ENCODE data around the gene TBC1D5. TPM values are rescaled to one million over a fixed set of nuclear protein-coding genes. Genes with fewer than 3 reads are reported as not detected.

The TBC1D5 gene
- total and polyA plus RNA-seq, 7 donors, result 7.2 to 82.3 (median 43.7) TPM

DNA sequence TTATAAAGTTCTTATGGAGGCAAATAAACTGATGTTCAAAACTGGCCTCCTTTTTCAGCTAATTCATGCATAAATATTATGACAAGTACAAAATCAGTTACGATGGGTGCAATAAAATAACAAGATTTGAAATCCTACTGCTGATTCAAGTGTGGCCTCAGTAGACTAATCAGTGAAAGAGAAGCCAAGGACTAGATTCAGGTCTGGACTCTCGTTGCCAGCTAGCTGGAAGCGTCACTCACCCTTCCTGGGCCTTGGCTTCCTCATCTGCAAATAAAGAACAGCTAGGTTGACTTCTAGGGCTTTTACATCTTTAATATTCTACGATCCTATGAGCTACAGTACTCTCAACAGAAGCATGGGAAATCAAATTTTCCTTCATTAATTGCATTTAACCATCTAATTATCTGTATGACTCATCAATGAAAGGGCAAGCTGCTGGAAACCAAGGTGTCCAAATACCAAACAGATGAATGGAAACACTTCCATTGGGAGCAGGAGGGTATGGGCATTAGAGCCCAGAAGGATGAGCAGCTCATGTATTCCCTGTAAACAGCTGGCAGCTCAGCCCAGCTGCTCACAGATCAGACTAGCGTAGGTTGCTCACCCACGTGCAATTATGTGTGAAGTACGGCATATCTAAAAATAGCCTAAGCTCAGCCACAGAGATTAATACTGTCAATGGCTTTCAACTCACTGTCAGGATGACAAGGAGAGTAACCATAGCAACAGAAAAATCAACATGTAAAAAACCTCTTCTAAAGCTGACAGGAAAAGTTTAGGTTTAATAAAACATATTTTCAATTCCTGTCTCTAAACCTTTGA, 562.8 kb downstream of the TBC1D5 start:
- intact Hi-C loops (cut with DNase I), result no loop called here
- 76 to 86% methylated on average over 7 of the region's 7 CpGs for WGBS, 2 donors
- peaks cover 0 to 16% (median under 1%) of the 10 kb centered on the region in 4 donors for H3K36me3 ChIP-seq
- H3K4me1 ChIP-seq, result peaks cover 0 to 24% (median 17%) of the 10 kb centered on the region in 4 donors
- H3K27ac ChIP-seq, result no peak overlapping the region
- no peaks in the 10 kb centered on the region for H3K27me3 ChIP-seq
- no peaks in the 10 kb centered on the region for H3K9me3 ChIP-seq
- TF ChIP-seq EP300 (IDR thresholded peaks at IDR 0.05), result no peak
- no peak for TF ChIP-seq POLR2A (IDR thresholded peaks at IDR 0.05)
- no peak for TF ChIP-seq POLR2AphosphoS5 (IDR thresholded peaks at IDR 0.05)
- no peak for TF ChIP-seq CTCF (IDR thresholded peaks at IDR 0.05)
- DNase-seq, result no peak
- no peak overlapping the region for H3K4me3 ChIP-seq

- no peak overlapping the region for H3K4me3 ChIP-seq
- peaks cover 0 to 24% (median 17%) of the 10 kb centered on the region in 4 donors for H3K4me1 ChIP-seq
- no peaks in the 10 kb centered on the region for H3K27me3 ChIP-seq
- TF ChIP-seq POLR2A (IDR thresholded peaks at IDR 0.05) (no peak), POLR2AphosphoS5 (IDR thresholded peaks at IDR 0.05) (no peak), EP300 (IDR thresholded peaks at IDR 0.05) (no peak), CTCF (IDR thresholded peaks at IDR 0.05) (no peak)
- no peaks in the 10 kb centered on the region for H3K9me3 ChIP-seq
- intact Hi-C loops (cut with DNase I), result no loop called here
- H3K36me3 ChIP-seq, result no peaks in the 10 kb centered on the region
- no peak overlapping the region for H3K27ac ChIP-seq
- 75 to 89% methylated on average over 1 of the region's 1 CpG for WGBS, 2 donors
- DNase-seq, result no peak
These were observed 565.7 kb downstream of the TBC1D5 start for GRCh38 chr3:17176757-17177156.

DNA sequence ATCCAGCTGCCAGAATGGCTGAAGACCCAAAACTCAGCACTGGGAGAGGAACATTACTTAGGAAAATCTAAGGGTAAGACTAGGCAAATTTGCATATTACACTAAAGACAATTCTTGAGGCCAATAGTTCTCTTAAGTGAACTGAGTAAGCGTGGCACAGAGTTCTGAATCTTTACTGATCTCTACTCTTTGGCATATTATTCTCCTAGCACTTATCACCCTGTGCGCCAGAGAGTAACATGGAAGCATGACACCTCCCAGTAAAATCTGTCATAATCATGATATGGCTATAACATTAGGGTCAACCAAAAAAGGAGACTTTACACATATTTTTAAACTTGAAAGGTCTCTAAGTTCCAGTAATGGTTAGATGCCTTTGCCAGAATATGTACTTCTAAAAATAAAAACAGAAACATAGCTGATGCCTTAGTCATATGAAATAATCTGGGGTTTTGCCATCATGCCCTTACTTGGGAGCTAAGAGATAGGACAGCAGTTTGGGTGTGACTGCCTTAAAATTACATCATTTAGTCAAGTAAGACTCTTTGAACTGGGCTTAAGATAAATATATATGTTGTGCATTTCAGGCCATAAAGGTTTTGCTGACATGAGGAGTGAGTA, 567.1 kb downstream of the TBC1D5 start:
- Histone ChIP-seq H3K36me3 (no peaks in the 10 kb centered on the region), H3K9me3 (no peaks in the 10 kb centered on the region), H3K4me3 (no peak overlapping the region), H3K27ac (peak overlapping the region in 1 of 4 donors; percentile 55), H3K27me3 (no peaks in the 10 kb centered on the region), H3K4me1 (peaks cover 0 to 24% (median 17%) of the 10 kb centered on the region in 4 donors)
- TF ChIP-seq POLR2A (IDR thresholded peaks at IDR 0.05), result no peak
- TF ChIP-seq EP300 (IDR thresholded peaks at IDR 0.05), result no peak
- no peak for TF ChIP-seq POLR2AphosphoS5 (IDR thresholded peaks at IDR 0.05)
- TF ChIP-seq CTCF (IDR thresholded peaks at IDR 0.05), result no peak
- no peak for DNase-seq
- WGBS, 2 donors, result 90 to 98% methylated on average over 2 of the region's 2 CpGs
- intact Hi-C loops (cut with DNase I), result no loop called here

GRCh38 chr3:17166369-17166768, 576.1 kb downstream of the TBC1D5 start:
- TF ChIP-seq POLR2A (IDR thresholded peaks at IDR 0.05) (no peak), EP300 (IDR thresholded peaks at IDR 0.05) (no peak), POLR2AphosphoS5 (IDR thresholded peaks at IDR 0.05) (no peak), CTCF (IDR thresholded peaks at IDR 0.05) (no peak)
- DNase-seq, result no peak
- H3K36me3 ChIP-seq, result peaks cover 3 to 64% (median 19%) of the 10 kb centered on the region in 4 donors

More at GRCh38 chr3:17166369-17166768, 576.1 kb downstream of the TBC1D5 start:
- Histone ChIP-seq H3K27me3 (no peaks in the 10 kb centered on the region), H3K4me3 (no peak overlapping the region), H3K9me3 (no peaks in the 10 kb centered on the region), H3K4me1 (no peaks in the 10 kb centered on the region), H3K27ac (no peak overlapping the region)
- 88 to 92% methylated on average over 7 of the region's 7 CpGs for WGBS, 2 donors
- intact Hi-C loops (cut with DNase I), result no loop called here

Measured in sigmoid colon (tissue), 7 donors.